C4-2B (cell line): ENCODE results near the gene HTR3A.

Experiments
- H3K27ac ChIP-seq: fragments of 450-650 bp; 2 replicates; pipeline ENCODE4 v1.5.1; 2017
- ZFX ChIP-seq: fragments of 450-650 bp; IDR thresholded peaks from 2 replicates; pipeline ENCODE4 v1.6.1; 2017
- TF ChIP-seq, protein P1 (sequence below): fragments of 450-650 bp; conservative IDR thresholded peaks from 2 replicates; pipeline ENCODE4 v1.5.1; 2017; ENCODE audit warnings: mild to moderate bottlenecking

The HTR3A gene

DNA sequence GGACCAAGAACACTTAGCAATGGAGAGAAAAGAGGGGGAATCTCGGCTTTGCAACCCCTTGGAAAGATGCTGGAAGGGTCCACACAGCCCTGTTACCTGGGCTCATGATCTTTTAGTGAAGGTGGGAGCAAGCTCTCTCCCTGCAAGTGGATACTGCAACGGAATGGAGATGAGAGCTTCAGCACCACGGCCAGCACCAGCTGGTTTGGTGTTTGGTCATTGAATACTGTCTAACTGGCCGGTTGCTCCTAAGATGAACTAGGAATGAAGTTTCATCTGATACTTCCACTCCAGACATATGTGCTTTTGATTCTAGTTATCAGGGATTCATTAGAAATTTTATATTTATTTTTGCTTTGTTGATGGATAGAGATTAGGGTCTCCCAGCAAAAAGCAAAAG is 16.3 kb downstream of the HTR3A start:
- no peak for TF ChIP-seq ZFX
- H3K27ac ChIP-seq: no peak overlapping the region

DNA sequence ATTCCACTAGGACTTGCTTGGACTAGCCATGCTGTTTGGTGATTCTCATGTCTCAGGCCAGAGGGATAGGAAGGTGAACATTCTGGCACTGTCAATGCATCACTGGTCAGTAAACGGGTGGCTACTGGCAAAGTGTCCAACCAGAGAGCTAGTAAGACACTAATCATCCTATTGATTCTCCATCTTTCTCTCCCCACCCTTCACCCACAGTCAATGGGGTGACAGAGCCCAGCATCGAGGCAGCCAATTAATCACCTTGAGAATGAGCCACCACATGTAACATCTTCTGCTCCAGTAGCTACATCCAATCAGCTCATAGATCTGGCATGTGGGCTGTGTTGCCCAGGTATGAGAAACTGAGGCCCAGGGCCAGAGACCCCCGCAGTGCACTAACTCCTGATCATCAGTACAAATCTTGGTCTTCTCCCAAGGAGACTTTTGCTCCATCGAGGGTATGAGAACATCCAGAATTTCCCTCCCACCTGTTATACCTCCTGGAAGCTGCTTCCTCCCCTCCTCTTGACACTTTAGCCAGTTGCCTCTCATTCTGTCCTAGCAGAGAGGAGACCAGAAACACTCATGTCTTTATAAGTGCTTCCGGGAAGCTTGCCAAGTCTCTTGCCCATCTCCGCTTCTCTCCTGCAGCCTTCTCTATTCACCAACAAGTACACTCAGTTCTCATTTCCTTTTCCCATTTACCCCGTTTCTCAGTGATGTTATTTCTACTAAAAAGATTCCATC is 17.0 kb downstream of the HTR3A start:
- TF ChIP-seq, protein P1, sequence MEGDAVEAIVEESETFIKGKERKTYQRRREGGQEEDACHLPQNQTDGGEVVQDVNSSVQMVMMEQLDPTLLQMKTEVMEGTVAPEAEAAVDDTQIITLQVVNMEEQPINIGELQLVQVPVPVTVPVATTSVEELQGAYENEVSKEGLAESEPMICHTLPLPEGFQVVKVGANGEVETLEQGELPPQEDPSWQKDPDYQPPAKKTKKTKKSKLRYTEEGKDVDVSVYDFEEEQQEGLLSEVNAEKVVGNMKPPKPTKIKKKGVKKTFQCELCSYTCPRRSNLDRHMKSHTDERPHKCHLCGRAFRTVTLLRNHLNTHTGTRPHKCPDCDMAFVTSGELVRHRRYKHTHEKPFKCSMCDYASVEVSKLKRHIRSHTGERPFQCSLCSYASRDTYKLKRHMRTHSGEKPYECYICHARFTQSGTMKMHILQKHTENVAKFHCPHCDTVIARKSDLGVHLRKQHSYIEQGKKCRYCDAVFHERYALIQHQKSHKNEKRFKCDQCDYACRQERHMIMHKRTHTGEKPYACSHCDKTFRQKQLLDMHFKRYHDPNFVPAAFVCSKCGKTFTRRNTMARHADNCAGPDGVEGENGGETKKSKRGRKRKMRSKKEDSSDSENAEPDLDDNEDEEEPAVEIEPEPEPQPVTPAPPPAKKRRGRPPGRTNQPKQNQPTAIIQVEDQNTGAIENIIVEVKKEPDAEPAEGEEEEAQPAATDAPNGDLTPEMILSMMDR: no peak
- no peak for TF ChIP-seq ZFX
- no peak overlapping the region for H3K27ac ChIP-seq

DNA sequence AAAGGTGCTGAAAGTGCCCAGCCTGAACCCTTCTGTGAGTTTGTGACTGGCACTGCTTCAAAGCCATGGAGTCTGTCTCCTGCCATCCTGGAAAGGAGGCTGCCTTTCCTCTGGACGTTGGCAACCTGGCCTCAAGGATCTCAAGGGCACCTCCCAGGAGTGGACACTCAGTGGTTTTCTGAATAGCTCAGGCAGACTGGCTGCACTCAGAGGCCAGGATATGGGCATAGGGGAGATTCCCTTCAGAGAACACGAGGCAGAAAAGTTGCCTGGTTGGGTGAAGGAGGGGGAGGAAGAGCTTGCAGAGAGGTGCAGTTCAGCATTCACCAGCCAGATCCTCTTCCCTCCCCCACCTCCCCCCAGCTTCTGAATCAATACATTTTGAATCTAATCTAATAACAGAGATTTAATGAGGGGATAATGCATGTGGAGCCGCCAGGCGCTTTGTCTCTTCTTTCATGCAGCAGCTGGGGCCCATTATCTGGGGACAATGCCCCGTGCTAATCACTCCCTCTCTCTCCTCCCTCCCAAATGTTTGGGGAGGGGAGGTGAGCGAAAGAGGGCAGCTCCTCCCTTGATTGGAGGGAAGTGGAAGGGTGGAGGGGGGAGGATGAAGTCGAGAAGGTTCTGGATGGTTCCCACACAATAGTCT is 17.7 kb downstream of the HTR3A start:
- no peak for TF ChIP-seq ZFX
- TF ChIP-seq, protein P1: no peak
- no peak overlapping the region for H3K27ac ChIP-seq

DNA sequence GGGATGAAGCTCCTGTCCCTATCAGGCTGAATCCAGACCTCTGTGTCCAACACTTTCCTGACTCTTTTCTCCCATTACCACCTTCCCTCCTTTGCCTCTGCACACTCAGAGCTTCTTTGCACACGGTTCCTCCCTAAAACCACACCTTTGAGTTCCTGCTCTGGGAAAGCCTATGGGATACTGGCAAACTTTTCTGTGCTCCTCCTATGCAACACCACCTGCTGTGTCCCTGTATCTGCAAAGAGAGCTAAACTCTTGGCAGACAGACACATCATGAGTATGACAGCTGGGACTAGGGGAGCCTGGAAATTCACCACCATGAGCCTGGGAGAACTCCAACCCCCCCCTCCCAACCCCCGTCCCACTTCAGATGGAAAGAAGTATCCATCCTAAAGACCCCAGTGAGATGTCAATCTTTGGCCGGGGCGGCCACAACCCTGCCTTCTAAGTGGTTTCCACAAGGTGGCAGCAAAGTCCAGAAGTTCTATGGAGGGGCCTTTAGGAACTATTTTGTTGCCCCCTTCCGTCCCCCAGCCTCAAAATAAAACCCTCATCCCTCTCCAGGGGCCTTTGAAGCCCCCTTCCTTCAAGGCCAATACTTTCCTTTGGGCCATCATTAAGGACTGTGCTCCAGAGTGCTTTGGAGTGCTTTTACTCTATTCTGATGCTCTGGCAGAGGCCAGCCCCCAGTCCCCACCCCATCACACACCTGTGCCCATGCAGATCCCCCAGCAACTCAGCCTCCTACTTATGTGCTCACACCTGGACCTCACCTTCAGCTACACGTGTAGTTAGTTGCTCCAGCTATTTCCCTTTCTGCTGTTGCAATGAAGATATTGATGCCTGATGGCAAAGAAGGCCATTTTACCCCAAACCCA is 19.4 kb downstream of the HTR3A start:
- TF ChIP-seq, protein P1: peak; percentile 85
- no peak for TF ChIP-seq ZFX
- H3K27ac ChIP-seq: peak overlapping the region; percentile 18

DNA sequence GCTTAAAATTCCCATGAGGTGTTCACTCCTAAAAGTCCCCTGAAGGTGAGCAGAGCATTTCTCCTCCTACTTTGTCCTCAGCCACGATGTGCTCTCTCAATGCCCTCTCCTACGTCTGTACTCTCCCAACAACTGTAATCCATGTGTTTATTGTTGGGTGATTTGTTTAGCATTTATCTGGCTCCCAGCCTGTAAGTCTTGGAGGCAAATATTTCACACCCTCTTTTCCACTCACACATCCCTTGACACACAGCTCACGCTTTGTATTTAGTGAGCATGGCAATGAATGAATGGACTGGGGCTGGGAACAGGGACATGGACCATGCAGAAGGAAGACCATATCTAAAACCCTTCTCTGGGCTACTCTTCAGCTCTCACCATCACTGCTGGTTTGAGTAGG is 22.6 kb downstream of the HTR3A start:
- H3K27ac ChIP-seq: no peak overlapping the region
- TF ChIP-seq, protein P1: no peak
- TF ChIP-seq ZFX: no peak

DNA sequence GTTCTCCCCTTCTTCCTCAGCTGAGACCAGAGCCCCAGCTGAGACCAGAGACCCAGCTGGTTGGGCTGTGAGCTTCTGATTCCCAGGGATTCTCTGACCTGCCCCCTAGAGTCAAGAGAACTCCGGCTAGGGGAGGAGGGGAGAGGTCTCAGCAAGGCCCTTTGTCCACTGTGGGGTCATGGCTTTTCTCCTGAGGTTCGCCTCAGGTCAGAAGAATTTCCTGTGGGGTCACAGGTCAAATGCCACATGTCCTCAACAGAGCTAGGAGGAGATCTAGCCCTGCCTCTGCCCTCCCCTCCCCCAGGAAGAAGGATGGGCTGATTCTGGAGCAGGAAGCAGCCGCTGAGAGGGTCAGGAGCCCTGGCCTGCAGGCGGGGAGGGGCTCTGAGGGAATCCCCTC is 23.7 kb downstream of the HTR3A start:
- TF ChIP-seq, protein P1: no peak
- TF ChIP-seq ZFX: no peak
- H3K27ac ChIP-seq: no peak overlapping the region

DNA sequence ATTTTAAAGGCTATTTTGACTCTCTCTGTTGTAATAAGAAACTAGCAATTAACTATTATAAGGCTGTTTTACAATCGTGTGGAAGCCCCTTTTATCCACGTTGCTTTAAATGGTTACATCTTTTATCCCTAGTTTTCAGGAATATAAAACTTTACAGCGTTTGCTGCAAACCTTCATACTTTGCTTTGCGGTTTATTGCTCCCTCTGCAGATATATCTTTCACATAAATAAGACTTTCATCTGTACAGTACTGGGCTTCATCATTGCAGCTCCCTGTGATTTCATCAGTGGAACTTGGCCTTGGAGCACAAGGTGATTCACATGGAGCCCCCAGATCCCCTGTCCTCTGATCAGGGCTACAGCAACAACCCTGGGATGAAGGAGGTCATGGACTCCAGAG is 25.6 kb downstream of the HTR3A start:
- TF ChIP-seq ZFX: no peak
- TF ChIP-seq, protein P1: no peak
- peak overlapping the region; percentile 62 for H3K27ac ChIP-seq
